ENCODE results near the gene SLC1A4.

GRCh38 chr2:64992990-64993389 is 3.8 kb downstream of the SLC1A4 start:
- TF ChIP-seq CTCF (IDR thresholded peaks at IDR 0.05) (no peak), POLR2A (IDR thresholded peaks at IDR 0.05) (no peak)
